IMR-90 (cell line): ENCODE data around the gene CAMK4. TPM values are rescaled to one million over a fixed set of nuclear protein-coding genes. Genes with fewer than 3 reads are reported as not detected.

Source experiments
- ATAC-seq: fragments of 200-7000 bp; cut with Tn5 transposase; 2 replicates; pipeline ENCODE4 v1.9.1; 2020; ENCODE audit warnings: low read depth, mild to moderate bottlenecking, moderate library complexity
- BruUV-seq: library from RNA; stranded (reverse); fragments of 400-500 nt; replicated peaks from 2 replicates; lab custom pipeline; 2021; lab: Mats Ljungman, UMichigan
- CTCF ChIA-PET: fragments of 300-600 bp; formaldehyde crosslinking; extraction: SDS; loops from one replicate; lab custom pipeline; 2021; ENCODE audit warnings: antibody characterized with exemption; lab: Yijun Ruan, JAX
- POLR2A ChIA-PET: fragments of 300-600 bp; sonication (Branson Sonifier 250); formaldehyde crosslinking; loops from one replicate; lab custom pipeline; 2022; ENCODE audit warnings: antibody characterized with exemption; ENCODE audit not compliant: unreplicated experiment; lab: Charles Lee
- DNase-seq: peaks from one replicate; pipeline ENCODE4 v3.0.0; 2013
- H2AFZ ChIP-seq: replicated peaks from 2 replicates; pipeline ENCODE3; 2013; ENCODE audit warnings: low read length, mild to moderate bottlenecking; ENCODE audit not compliant: poor library complexity
- H2AK5ac ChIP-seq: 2 replicates; pipeline ENCODE4 v1.6.1; 2013; ENCODE audit warnings: low read depth, low read length, inconsistent platforms
- H2AK9ac ChIP-seq: replicated peaks from 2 replicates; pipeline ENCODE3; 2013; ENCODE audit warnings: mild to moderate bottlenecking, low read depth, low read length, moderate library complexity; ENCODE audit not compliant: poor library complexity
- H2BK120ac ChIP-seq: 2 replicates; pipeline ENCODE4 v1.6.1; 2013; ENCODE audit warnings: low read depth, low read length, inconsistent platforms
- H2BK15ac ChIP-seq: 3 replicates; pipeline ENCODE4 v1.6.1; 2013; ENCODE audit warnings: low read depth, low read length, inconsistent platforms
- H2BK20ac ChIP-seq: 2 replicates; pipeline ENCODE4 v1.6.1; 2013; ENCODE audit warnings: low read depth, mild to moderate bottlenecking, inconsistent platforms, low read length, moderate library complexity
- H2BK5ac ChIP-seq: 2 replicates; pipeline ENCODE4 v1.6.1; 2013; ENCODE audit warnings: mild to moderate bottlenecking, low read depth, low read length, inconsistent platforms; ENCODE audit not compliant: poor library complexity, severe bottlenecking
- H3K14ac ChIP-seq: replicated peaks from 2 replicates; pipeline ENCODE4 v1.6.1; 2013; ENCODE audit warnings: low read depth, low read length, inconsistent platforms
- H3K18ac ChIP-seq: 2 replicates; pipeline ENCODE4 v1.6.1; 2013; ENCODE audit warnings: low read depth, low read length, control low read depth
- H3K23ac ChIP-seq: 2 replicates; pipeline ENCODE4 v1.6.1; 2013; ENCODE audit warnings: low read depth, low read length, inconsistent platforms
- H3K27ac ChIP-seq: 2 replicates; pipeline ENCODE4 v1.5.1; 2013; ENCODE audit warnings: mild to moderate bottlenecking, control low read depth, low read length; ENCODE audit not compliant: insufficient read depth
- H3K27me3 ChIP-seq: 2 replicates; pipeline ENCODE4 v1.6.1; 2013; ENCODE audit warnings: low read length; ENCODE audit not compliant: control insufficient read depth, insufficient read depth
- H3K36me3 ChIP-seq: 2 replicates; pipeline ENCODE4 v1.6.1; 2013; ENCODE audit warnings: low read length, mixed read lengths; ENCODE audit not compliant: control insufficient read depth, insufficient read depth
- H3K4ac ChIP-seq: 2 replicates; pipeline ENCODE4 v1.6.1; 2013; ENCODE audit warnings: low read depth, low read length, inconsistent platforms
- H3K4me1 ChIP-seq: 2 replicates; pipeline ENCODE4 v1.6.1; 2013; ENCODE audit warnings: low read length, mixed read lengths; ENCODE audit not compliant: control insufficient read depth, insufficient read depth
- H3K4me2 ChIP-seq: 2 replicates; pipeline ENCODE4 v1.6.1; 2013; ENCODE audit warnings: low read depth, mild to moderate bottlenecking, control low read depth, low read length, moderate library complexity
- H3K4me3 ChIP-seq: 2 replicates; pipeline ENCODE4 v1.5.1; 2013; ENCODE audit warnings: low read depth, mild to moderate bottlenecking, control low read depth, low read length, moderate library complexity; ENCODE audit not compliant: insufficient read depth
- H3K56ac ChIP-seq: 2 replicates; pipeline ENCODE4 v1.6.1; 2013; ENCODE audit warnings: low read length, inconsistent platforms; ENCODE audit not compliant: insufficient read depth; ENCODE audit errors: extremely low read depth
- H3K79me1 ChIP-seq, 2 experiments: 2 replicates each; pipeline ENCODE4 v1.6.1; 2013; ENCODE audit warnings: low read length in 2 of 2, inconsistent platforms in 1 of 2, low read depth in 1 of 2
- H3K9ac ChIP-seq: 2 replicates; pipeline ENCODE4 v1.6.1; 2013; ENCODE audit warnings: low read depth, low read length, control low read depth
- H3K9me1 ChIP-seq: 2 replicates; pipeline ENCODE4 v1.6.1; 2013; ENCODE audit warnings: low read length, inconsistent platforms; ENCODE audit not compliant: insufficient read depth
- H3K9me3 ChIP-seq: 2 replicates; pipeline ENCODE4 v1.6.1; 2013; ENCODE audit warnings: low read length; ENCODE audit not compliant: control insufficient read depth, insufficient read depth
- H4K20me1 ChIP-seq: 2 replicates; pipeline ENCODE4 v1.6.1; 2013; ENCODE audit warnings: low read length, inconsistent platforms; ENCODE audit not compliant: insufficient read depth
- H4K5ac ChIP-seq: 2 replicates; pipeline ENCODE4 v1.6.1; 2013; ENCODE audit warnings: mild to moderate bottlenecking, low read depth, low read length, control low read depth
- H4K8ac ChIP-seq, 2 experiments: 2 replicates each; pipeline ENCODE4 v1.6.1; 2013; ENCODE audit warnings: low read depth in 2 of 2, low read length in 2 of 2, control low read depth in 1 of 2, inconsistent platforms in 1 of 2
- H4K91ac ChIP-seq: 2 replicates; pipeline ENCODE4 v1.6.1; 2013; ENCODE audit warnings: low read depth, low read length, inconsistent platforms; ENCODE audit not compliant: insufficient read depth
- BHLHE40 ChIP-seq: fragments of 150-350 bp; IDR thresholded peaks from 2 replicates; pipeline ENCODE4 v1.6.1; 2016; ENCODE audit warnings: mild to moderate bottlenecking, low read depth, low read length
- CEBPB ChIP-seq: IDR thresholded peaks from 2 replicates; pipeline ENCODE4 v1.6.1; 2012; ENCODE audit warnings: low read depth, low read length, improper control_type of control experiment
- CHD1 ChIP-seq: IDR thresholded peaks from 2 replicates; pipeline ENCODE4 v1.6.1; 2012; ENCODE audit warnings: low read depth, low read length, improper control_type of control experiment
- CTCF ChIP-seq: conservative IDR thresholded peaks from 2 replicates; pipeline ENCODE4 v1.5.1; 2012; ENCODE audit warnings: mild to moderate bottlenecking, low read depth, low read length, improper control_type of control experiment
- ELK1 ChIP-seq: fragments of 150-350 bp; IDR thresholded peaks from 2 replicates; pipeline ENCODE4 v1.6.1; 2016; ENCODE audit warnings: low read depth, mild to moderate bottlenecking, low read length, moderate library complexity, borderline replicate concordance
- FOS ChIP-seq: fragments of 150-350 bp; IDR thresholded peaks from 2 replicates; pipeline ENCODE4 v1.6.1; 2016; ENCODE audit warnings: low read depth, low read length
- MAFK ChIP-seq: IDR thresholded peaks from 2 replicates; pipeline ENCODE4 v1.6.1; 2012; ENCODE audit warnings: low read depth, low read length, improper control_type of control experiment
- MAZ ChIP-seq: IDR thresholded peaks from 2 replicates; pipeline ENCODE4 v1.6.1; 2012; ENCODE audit warnings: low read depth, mild to moderate bottlenecking, low read length, improper control_type of control experiment, moderate library complexity, borderline replicate concordance
- MXI1 ChIP-seq: IDR thresholded peaks from 2 replicates; pipeline ENCODE4 v1.6.1; 2012; ENCODE audit warnings: low read depth, mild to moderate bottlenecking, low read length, moderate library complexity, borderline replicate concordance
- NFE2L2 ChIP-seq: fragments of 150-350 bp; IDR thresholded peaks from 2 replicates; pipeline ENCODE4 v1.6.1; 2016; ENCODE audit warnings: low read depth, mild to moderate bottlenecking, low read length
- POLR2A ChIP-seq: IDR thresholded peaks from 2 replicates; pipeline ENCODE4 v1.6.1; 2012; ENCODE audit warnings: mild to moderate bottlenecking, low read depth, low read length
- RAD21 ChIP-seq: IDR thresholded peaks from 2 replicates; pipeline ENCODE4 v1.6.1; 2012; ENCODE audit warnings: low read length, improper control_type of control experiment
- RCOR1 ChIP-seq: IDR thresholded peaks from 2 replicates; pipeline ENCODE4 v1.6.1; 2012; ENCODE audit warnings: mild to moderate bottlenecking, low read length, improper control_type of control experiment; ENCODE audit not compliant: insufficient replicate concordance
- RFX5 ChIP-seq: IDR thresholded peaks from 2 replicates; pipeline ENCODE4 v1.8.0; 2012; ENCODE audit warnings: low read depth, mild to moderate bottlenecking, low read length, moderate library complexity
- SMC3 ChIP-seq: fragments of 150-350 bp; IDR thresholded peaks from 2 replicates; pipeline ENCODE4 v1.6.1; 2016; ENCODE audit warnings: low read depth, mild to moderate bottlenecking, antibody characterized with exemption, low read length, moderate library complexity
- USF2 ChIP-seq: fragments of 150-350 bp; IDR thresholded peaks from 2 replicates; pipeline ENCODE4 v1.6.1; 2017; ENCODE audit warnings: mild to moderate bottlenecking, antibody characterized with exemption, low read length, low read depth
- WGBS, 2 experiments: methylation state at CpG; one replicate each; pipeline versions ENCODE4 v1.1.5 to v1.1.7; 2013; ENCODE audit warnings: missing lambda C conversion rate in 2 of 2; ENCODE audit not compliant: insufficient read length in 1 of 2; ENCODE audit errors: extremely low coverage in 2 of 2; 5-methylcytosine and 5-hydroxymethylcytosine counted together
- dilution Hi-C: fragments of 300-500 bp; cut with HindIII; formaldehyde crosslinking; loops from one replicate; pipeline ENCODE4 v1.14.3; 2018; ENCODE audit warnings: low sequenced_read_pairs; ENCODE audit not compliant: unreplicated experiment
- in situ Hi-C: fragments of 300-500 bp; cut with MboI; formaldehyde crosslinking; loops from 3 replicates; pipeline ENCODE4 v1.14.3; 2019; ENCODE audit warnings: low sequenced_read_pairs, inconsistent platforms, mixed read lengths
- intact Hi-C: fragments of 100-400 bp; cut with micrococcal nuclease; formaldehyde crosslinking; loops from 2 replicates; pipeline ENCODE4 v1.10.0; 2022
- polyA plus RNA-seq, 3 experiments: library from polyadenylated mRNA; depleted of rRNA; stranded (reverse); fragments of >200 nt; gene quantifications; 2 replicates each; pipeline ENCODE4 v1.2.3, GENCODE V29; 2012; ENCODE audit warnings: low replicate concordance in 1 of 3
- total RNA-seq: library from RNA; depleted of rRNA; stranded (reverse); fragments of >200 nt; gene quantifications from 2 replicates; pipeline ENCODE4 v1.2.3, GENCODE V29; 2012

The CAMK4 gene
- total and polyA plus RNA-seq, 2 of the 4 experiments (the other 2 are of a cell fraction), result 3.7 to 4.8 TPM

GRCh38 chr5:111364992-111365391, 140.8 kb downstream of the CAMK4 start:
- Histone ChIP-seq H3K4me2 (no peak overlapping the region), H2BK15ac (no peak overlapping the region), H4K20me1 (no peaks in the 10 kb centered on the region), H2BK20ac (no peak overlapping the region), H3K14ac (no peak overlapping the region), H3K27me3 (no peaks in the 10 kb centered on the region), H4K5ac (no peak overlapping the region), H3K36me3 (no peaks in the 10 kb centered on the region), H3K4me1 (no peaks in the 10 kb centered on the region), H3K18ac (no peak overlapping the region), H3K27ac (no peak overlapping the region), H2BK5ac (no peak overlapping the region), H3K23ac (no peak overlapping the region), H3K79me1 (no peaks in the 10 kb centered on the region), H3K4ac (no peak overlapping the region), H3K9ac (no peak overlapping the region), H2BK120ac (no peak overlapping the region), H4K8ac (no peak overlapping the region), H3K4me3 (no peak overlapping the region), H2AK5ac (no peak overlapping the region), H2AK9ac (no peak overlapping the region), H3K56ac (no peak overlapping the region), H3K9me3 (no peaks in the 10 kb centered on the region), H3K9me1 (no peaks in the 10 kb centered on the region), H2AFZ (no peak overlapping the region), H4K91ac (no peak overlapping the region)
- in situ Hi-C loops, result no loop called here
- ChIA-PET POLR2A (no interaction called here), CTCF (no interaction called here)
- intact Hi-C loops, result no loop called here
- TF ChIP-seq RCOR1 (no peak), ELK1 (no peak), MAZ (no peak), CEBPB (no peak), POLR2A (no peak), CTCF (no peak), FOS (no peak), CHD1 (no peak), RAD21 (no peak), MXI1 (no peak), USF2 (no peak), BHLHE40 (no peak), SMC3 (no peak), RFX5 (no peak), NFE2L2 (no peak), MAFK (no peak)
- no TSS peak for BruUV-seq
- DNase-seq (peak; percentile 17), ATAC-seq (peak; percentile 48; the same call in 1 of the 2 replicates)
- 87% methylated on average over 2 of the region's 2 CpGs; no CpG with 5 or more reads in 1 of the 2 experiments for WGBS, 2 experiments
- dilution Hi-C loops, result no loop called here
